Measurements from ENCODE around the gene MRPL51.

DNA sequence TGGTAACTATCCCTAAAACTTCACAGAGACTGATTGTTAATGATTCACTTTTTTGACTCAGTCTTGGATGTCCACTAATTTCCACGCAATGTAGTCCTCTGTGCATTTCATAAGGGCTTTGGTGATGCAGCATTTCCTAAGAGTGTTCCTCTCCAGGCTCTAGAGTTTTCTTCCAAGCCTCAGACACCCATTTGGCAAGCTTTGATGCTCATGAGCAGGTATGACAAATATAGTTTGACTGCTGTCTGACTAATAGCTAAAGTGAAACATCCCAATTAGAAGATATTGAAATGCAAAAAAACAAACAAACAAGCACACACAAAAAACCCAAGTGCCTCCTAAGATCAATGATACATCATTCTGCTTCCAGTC, 21.1 kb downstream of the MRPL51 start:
- TF ChIP-seq, protein P1, sequence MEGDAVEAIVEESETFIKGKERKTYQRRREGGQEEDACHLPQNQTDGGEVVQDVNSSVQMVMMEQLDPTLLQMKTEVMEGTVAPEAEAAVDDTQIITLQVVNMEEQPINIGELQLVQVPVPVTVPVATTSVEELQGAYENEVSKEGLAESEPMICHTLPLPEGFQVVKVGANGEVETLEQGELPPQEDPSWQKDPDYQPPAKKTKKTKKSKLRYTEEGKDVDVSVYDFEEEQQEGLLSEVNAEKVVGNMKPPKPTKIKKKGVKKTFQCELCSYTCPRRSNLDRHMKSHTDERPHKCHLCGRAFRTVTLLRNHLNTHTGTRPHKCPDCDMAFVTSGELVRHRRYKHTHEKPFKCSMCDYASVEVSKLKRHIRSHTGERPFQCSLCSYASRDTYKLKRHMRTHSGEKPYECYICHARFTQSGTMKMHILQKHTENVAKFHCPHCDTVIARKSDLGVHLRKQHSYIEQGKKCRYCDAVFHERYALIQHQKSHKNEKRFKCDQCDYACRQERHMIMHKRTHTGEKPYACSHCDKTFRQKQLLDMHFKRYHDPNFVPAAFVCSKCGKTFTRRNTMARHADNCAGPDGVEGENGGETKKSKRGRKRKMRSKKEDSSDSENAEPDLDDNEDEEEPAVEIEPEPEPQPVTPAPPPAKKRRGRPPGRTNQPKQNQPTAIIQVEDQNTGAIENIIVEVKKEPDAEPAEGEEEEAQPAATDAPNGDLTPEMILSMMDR (conservative IDR thresholded peaks at IDR 0.05 in 1 of 2, IDR thresholded peaks at IDR 0.05 in 1 of 2; ENCODE audit: extremely low read depth in 1 of 2, insufficient read depth in 1 of 2, low read depth in 1 of 2, low read length in 2 of 2) = no peak
- TF ChIP-seq EZH2 (IDR thresholded peaks at IDR 0.05; ENCODE audit: borderline replicate concordance, low read length) = no peak
